GM21825 (cell line): ENCODE data around the gene ANKRD44.
A peak's percentile ranks its signal among the peaks of the same experiment; 100 is the strongest.

Experiments used
- ATAC-seq: cut with Tn5 transposase; IDR thresholded peaks from one replicate; pipeline ENCODE4 v1.9.1; 2021; ENCODE audit warnings: mild to moderate bottlenecking, moderate library complexity; ENCODE audit not compliant: unreplicated experiment

Gene ANKRD44

DNA sequence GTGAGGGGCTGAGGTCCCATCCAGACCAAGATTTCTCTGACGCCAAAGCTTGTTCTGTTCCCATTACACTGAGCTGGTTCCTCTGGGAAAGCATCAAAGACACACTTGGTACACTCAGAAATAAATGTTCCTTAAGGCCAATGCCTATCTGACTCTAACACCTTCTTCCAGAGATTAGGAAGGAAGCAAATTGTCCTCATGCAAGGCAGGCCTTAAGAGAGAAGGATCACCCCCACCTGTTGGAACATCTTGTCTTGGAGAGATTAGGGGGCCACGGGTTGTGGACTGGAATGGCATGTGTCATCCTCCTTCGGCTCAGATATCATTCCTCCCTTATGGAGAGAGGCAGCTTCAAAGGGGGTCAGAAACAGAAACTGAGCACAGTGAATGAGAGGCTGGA is 100.2 kb downstream of the ANKRD44 start:
- no peak for ATAC-seq

DNA sequence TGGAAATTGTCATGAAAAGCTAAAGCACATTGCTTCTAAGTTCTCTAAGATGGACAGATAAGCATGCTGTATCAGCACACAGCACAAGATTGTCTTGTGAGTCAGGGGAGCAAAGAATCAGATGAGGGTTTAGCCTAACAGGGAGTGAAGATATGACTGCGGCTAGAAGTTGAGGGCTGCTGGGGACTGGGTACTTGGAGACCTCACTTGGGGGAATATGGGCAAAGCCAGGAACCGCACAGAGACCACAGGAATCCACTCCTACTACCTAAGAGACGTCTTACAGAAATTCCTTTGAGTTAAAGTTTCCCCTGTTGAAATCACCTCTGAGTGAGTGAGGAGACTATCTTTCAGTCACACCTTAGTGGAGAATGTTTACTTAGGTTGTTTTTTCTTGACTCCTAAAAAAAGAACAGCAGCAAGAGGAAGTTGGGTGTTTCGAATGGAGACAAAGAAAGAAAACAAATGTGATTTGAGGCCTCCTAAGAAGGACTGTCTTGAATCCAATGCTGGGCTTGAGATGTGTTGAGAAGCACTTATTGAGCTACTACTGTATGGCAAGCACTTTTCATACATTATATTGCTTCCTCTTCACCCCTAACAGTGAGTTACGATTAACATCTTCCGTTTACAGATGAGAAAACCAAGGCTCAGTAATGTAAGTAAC is 100.7 kb downstream of the ANKRD44 start:
- ATAC-seq = peak; percentile 34

DNA sequence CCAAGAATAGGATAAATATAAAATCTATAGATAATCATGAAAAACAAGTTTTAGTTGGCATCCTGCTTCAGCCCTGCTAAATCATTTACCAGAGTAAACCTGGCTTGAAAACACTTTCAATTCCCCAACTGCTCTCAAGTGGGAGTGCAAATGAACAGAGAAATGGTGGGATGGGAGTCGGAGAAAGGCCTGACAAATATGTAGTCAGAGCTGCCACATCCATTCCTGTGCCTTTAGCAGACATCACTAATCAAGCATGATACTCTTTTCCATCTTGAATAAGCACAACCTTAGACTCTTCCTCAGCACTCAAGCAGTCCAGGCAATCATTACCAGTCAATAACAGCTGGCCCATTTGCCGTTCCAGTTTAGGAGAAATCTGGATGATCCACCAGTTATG is 101.3 kb downstream of the ANKRD44 start:
- no peak for ATAC-seq

DNA sequence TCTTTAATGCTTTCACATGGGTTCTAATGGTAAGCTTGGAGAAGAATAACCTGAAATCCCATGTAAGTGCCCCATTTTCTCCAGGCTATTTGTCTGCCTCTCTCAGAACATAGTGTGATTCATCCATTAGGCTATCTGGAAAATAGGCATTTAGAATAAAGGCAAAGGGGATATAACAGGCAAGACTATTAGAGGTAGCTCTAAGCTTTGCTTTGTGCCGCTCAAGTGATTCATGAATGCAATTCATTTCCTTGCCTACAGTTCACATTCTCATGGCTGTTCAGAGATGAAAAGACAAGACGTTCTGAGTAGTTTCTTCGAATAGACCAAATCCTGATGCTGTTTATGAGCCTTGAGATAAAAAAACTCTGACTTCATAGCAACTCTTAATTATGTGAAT is 101.7 kb downstream of the ANKRD44 start:
- ATAC-seq = no peak

DNA sequence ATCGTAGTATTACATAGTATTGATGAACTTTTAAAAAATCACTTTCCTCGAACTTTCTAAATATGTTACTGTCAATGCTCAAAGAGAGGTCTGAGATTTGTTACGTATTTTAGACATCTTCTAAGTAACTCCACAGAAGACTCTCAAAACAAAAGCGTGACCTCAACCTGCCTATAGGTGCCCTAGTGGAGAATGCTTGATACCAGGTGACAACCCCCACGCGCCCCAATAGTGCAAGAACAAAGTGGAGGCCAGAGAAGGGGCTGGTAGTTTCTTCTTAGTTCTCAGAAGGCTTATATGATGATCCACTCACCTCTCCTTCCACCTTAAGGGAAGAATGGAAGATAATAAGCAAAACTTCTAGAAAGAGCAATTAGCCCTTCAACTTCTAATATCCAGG is 102.6 kb downstream of the ANKRD44 start:
- no peak for ATAC-seq

DNA sequence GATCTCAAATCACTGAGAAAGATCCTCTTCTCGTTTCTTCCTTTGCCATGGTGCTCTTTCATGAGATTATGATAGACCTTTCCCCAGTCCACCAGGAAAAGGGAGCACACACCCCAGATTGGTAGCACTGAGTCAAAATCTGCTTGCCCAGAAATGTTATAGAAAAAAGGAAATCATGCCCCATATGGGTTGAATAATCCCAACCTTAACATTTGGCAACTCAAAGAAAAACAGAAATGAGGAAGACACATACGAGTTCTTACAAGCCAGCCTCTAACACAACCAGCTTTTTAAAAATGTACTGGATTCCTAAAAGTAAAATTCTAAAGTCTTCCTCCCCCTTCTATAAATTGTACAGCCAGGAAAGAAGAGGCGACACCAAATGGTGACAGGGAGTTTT is 103.0 kb downstream of the ANKRD44 start:
- no peak for ATAC-seq

DNA sequence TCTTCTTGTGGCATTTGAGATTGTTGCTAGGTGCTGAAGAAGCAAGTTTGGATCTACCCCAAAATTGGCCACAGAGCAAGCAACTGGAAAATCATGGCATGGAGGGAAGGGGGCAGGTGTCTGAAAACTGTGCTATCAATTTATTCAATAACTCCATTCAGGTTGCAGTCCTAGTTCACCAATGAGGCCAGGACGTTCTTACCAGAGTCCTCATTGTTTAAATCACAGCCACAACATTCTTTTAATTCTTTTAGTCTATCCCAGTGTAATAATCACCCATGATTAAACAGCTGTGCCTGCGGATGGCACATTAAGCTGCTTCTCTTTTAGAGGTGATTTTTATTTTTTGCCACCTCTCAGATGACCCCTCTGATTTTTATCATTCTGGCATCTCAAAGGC is 103.5 kb downstream of the ANKRD44 start:
- no peak for ATAC-seq

DNA sequence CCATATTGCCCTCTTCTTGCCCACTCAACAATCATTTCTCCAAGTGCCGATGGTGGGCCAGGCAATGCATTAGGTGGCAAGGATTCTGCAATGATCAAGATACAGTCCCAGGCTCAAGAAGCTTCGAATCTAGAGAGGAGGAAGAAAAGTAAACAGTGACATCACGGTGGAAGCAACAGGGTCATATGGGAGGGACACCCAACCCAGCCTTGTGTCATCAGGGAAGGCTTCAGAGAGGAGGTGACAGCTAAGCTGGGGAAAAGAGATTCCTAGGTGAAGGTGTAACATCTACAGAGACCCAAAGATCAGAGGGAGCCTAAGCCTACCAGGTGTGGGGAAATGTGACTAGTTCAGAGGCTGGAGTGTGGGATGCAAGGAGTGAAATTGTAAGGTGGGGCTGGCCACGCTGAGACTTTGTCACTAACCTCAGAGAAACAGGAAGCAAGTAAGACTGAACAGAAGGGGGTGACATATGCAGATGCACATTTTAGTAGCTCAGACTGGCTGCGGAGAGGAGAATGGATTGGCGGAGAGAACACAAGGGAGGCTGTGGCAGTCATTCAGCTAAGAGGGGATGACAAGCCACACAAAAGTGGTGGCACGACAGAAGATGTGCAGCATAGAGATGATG is 104.9 kb downstream of the ANKRD44 start:
- peak; percentile 66 for ATAC-seq

DNA sequence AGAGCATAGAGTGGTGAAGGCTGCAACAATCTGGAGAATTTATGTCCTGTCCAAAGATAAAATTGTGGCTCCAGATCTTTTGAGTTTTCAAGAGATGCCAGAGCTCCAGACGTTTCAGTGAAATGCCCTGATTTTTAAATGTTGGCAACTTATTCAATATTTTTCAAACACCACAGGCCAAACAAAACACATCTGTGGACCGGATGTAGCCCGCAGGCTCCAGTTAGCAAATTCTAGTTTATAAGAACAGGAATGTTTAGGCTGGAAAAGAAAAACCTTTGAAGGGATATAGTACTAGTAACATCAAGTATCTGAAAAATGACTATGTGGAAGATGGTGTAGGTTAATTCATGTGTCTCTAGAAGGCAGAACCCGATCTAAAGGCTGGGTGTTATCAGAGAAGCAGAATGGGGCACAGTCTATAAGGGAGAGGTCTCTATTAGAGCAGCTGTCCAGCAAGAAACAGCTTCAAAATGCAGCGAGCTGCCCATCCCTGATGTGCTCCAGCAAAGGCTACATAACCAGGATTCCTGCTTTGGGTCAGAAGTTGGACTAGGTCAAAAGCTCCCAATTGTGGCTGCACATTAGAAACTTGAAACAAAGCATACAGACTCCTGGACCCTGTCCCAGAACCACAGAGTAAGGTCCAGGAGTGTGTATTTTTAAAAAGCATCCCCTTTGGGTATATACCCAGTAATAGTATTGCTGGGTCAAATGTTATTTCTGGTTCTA is 105.9 kb downstream of the ANKRD44 start:
- no peak for ATAC-seq

DNA sequence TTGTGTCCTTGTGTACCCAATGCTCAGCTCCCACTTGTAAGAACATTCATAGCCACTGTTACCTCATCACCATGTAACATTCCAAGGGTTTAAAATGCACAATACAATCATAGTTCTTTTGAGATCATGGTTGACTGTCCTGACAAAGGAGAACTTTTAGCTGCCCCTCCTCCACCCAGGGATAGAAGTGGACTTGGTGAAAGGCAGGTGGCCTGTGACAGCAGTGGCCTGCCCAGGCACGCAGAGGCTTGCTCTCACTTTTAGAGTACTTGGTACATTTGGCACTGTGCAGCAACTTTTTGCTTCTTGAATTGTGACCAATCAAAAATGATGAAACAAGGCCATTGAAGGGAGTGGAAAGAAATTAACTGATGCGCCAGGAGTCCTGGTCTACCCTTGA is 108.7 kb downstream of the ANKRD44 start:
- ATAC-seq = no peak

DNA sequence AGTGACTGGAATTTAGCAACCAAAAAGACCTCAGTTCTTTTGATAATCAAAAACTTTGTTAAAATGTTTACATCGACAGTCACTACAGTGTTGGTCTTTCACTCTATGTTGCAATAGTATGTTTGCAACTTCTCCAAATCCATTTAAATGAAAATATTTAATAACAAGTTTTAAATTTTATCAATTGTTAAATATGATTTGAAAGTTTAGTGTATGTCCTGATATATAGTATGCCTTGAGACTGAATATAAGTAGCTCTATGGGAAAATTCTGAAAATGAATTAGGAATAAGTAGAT is 109.9 kb downstream of the ANKRD44 start:
- ATAC-seq = no peak

DNA sequence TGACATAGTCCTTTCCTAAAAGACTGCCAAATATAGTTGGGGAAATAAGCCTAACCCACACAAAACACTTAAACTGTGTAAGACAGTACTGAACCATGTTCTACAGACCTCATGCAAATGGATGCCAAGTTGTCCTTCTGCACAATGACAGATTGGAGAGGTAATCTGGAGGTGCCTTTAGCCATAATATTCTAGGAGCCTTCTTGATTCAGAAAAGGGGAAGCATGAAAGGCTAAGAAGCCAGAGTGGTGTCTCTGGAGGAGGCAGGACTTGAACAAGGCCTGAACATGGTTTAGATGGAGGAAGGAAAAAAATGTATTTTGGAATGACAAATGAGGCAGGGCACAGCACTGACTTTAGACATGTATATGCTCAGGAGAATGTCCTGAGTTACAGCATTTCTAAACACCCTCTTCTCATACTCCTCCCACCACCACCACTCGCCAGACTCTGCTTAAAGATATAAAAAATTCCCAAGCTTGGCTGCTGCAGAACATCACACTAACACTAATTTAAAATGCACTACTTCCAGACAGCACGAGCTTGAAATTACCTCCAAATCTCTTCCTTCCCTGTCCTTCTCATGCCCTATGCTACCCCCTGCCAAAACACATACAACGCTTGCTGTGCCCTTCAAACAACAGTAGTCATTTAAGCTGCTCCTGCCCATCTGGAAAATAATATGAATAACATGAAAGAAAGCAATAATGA is 110.4 kb downstream of the ANKRD44 start:
- no peak for ATAC-seq

DNA sequence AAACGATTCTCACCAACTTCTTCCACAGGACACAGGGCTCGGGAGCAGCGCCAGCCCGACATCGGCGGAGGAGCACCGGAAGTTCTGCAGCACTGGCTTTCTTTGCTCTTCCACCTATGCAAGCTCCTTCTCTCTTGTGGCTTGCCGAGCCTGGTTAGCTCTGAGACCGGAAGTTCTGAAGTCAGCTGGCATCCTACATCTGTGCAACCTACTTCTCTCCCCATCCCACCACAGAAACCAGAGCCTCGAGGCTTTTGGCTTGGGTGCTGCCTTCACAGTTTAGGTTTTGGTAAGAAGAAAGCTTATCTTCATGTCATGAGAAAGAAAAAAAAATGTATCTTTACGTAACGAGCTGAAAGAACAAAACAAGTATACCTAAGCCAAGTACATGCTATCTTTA is 111.7 kb downstream of the ANKRD44 start:
- peak; percentile 97 for ATAC-seq

DNA sequence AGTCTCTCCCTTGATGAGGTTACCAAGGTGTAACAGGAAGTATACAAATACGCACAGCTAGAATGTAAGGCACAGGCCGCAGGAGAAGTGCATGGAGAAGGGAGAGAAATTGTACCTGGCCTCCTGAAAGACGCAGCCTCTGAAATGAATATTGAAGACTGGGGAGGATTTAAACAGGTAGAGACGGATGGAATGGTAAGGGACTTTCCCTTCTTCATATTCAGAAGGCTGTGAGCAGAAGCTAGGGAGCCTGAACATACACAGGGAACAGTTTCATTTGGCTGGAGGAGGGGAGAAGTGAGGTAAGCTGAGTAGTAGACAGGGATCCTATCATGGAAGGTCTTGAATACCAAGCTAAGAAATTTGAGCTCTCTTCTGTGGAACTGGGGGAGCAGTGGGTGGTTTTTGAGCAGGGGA is 112.7 kb downstream of the ANKRD44 start:
- no peak for ATAC-seq

DNA sequence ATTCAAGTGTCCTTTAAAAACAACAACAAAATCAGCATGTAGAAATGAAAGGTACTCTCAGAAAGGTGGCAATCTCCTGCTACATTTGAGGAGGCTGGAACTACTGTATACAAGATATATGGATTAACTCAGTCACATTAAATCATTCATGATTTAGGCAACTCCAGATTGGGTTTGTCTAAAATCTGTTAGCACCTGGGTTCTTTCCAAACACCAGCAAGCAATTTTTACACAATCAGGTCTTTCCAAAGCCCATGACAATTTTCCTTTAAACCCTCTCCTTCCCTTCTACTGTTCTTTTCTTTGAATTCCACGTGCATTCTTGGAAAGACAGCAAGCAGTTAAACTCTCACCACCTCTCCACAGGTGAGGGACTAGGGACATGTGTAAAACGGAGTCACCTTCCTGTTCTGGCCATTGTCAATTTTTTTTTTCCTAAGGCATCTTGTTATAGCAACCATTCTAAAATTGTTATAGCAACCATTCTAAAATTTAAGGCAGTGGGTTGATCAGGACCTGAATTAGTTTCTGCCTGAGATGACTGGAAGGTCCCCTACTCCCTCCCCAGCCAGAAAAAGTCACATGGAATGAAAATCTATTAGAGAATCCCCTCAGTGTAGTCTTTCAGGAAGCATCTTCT is 113.9 kb downstream of the ANKRD44 start:
- ATAC-seq = no peak

DNA sequence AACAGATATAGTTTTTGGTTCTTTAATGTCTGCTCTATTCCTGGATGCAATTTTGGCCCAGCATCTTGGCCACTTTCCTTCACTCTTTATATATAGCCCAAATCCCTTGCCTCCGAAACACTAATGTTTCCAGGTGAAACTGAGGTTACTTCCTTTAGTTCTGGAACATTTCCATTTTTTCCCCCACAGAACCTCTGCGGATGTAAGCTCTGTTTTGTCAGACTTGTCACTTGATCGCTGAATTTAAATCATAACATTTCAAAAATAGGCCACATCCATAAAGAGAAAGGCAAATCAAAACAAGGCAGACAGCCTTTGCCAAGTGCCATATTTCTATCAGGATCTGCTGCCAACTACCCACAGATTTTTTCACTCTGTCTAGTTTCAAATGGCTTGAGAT is 115.1 kb downstream of the ANKRD44 start:
- ATAC-seq = no peak

DNA sequence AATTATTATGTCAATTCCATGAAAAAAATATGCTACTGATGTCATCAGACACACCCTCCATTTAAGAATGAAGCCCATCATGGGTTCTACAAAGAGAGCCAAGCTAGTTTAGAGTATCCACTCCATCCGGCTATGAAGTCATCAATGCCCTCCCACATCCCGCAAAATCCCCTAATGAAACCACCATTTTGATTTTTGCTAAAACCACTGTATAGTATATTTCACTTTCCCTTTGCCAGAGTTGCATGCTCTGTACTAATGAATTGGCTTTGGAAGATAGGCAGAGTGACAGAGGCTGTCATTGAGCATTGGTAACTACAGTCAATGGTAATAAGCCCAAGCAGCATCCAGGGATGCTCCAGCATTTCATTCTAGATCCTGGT is 118.6 kb downstream of the ANKRD44 start:
- ATAC-seq = peak; percentile 49

DNA sequence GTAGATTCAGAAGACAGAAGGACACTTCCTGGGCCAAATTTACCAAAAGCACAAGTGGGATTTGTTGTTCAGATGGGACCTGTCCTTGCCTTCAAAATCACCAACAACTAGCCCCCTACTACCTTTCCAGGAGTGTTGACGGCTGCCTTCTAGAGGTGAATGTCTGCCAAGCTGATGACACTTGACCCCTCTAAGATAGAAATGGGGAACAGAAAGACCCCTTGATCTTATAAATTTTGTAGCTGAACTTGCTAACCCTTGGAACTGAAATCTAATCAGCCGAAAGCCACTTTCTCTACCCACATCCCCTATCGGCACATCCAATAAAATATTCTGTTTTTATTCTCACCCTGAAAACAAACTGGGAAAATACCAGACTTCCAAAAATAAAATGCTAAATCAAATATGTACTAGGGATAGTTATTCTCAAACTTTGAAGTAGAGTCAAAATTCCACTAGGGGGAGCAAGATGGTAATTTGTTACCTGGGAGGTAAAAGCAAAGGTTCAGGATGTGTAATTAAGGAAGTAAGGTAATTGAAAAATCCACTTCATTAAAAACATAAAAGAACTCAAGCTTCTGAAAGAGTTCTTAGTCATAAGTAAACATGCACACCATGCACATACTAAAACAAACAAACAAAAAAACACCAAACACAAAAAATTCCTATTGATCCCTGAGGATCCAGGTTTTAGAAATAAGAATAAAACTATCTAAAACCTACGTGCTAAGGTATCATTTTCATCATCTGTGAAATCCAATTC is 119.2 kb downstream of the ANKRD44 start:
- ATAC-seq = peak; percentile 36

DNA sequence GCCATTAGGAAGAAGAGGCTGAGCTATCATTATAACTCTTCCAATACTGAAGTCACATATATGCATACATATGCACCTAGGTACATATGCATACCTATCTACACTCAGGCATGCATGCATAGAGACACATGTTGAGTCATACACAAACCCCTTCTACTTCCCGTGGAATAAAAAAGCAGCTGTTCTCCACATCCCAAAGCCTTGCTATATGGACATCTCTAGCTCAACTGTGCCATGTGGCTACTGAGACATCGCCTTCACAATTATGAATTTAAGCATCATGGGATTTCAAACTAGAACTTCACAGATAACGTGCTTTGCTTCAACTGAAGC is 120.5 kb downstream of the ANKRD44 start:
- ATAC-seq = no peak

DNA sequence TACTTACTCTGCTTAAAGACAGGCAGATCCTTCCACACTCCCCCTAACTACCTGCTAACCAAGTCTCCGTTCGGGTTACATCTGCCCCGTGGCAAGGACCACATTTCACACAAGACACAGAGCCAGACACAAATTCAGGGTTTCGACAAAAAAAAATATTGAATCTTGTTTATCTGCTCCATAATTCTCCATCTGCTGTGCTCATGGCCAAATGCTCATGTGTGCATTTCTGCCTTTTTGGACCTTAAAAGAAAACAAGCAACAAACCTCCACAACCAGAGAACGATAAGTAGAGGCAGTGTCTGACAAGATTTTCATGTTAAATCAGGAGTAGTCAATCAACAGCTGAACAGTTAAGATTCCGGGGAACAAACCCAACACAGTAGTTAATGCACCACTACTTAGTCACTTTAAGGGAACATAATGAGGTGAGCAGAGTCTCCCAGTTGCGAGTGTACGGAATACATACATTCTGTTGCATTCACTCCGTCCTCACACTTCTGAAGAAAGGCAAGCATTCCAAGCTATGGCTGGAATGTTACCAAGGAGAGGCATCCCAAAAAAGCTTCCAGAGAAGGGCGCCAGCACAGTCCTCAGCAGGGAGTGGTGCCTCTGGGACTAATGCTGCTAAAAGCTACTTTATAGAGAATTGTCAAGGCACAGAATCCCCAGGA is 121.0 kb downstream of the ANKRD44 start:
- no peak for ATAC-seq
